Adipocyte (in vitro differentiated cells): Measurements from ENCODE around the gene CFAP53.

Experiments
- DNase-seq: peaks from one replicate; pipeline ENCODE4 v3.0.0-alpha.2; 2015; ENCODE audit warnings: low read depth
- H3K27me3 ChIP-seq: replicated peaks from 2 replicates; pipeline ENCODE4 v1.7.0; 2013; ENCODE audit warnings: mild to moderate bottlenecking, low read length, moderate library complexity; ENCODE audit not compliant: control insufficient read depth, insufficient read depth
- H3K36me3 ChIP-seq: 2 replicates; pipeline ENCODE4 v1.7.0; 2013; ENCODE audit warnings: low read length, mild to moderate bottlenecking, moderate library complexity; ENCODE audit not compliant: control insufficient read depth, insufficient read depth, severe bottlenecking
- H3K4me1 ChIP-seq: 2 replicates; pipeline ENCODE4 v1.7.0; 2013; ENCODE audit warnings: mild to moderate bottlenecking, low read length, moderate library complexity; ENCODE audit not compliant: control insufficient read depth, insufficient read depth
- H3K4me3 ChIP-seq: 2 replicates; pipeline ENCODE4 v1.7.0; 2013; ENCODE audit warnings: mild to moderate bottlenecking, low read length, moderate library complexity
- H3K9ac ChIP-seq: 2 replicates; pipeline ENCODE4 v1.7.0; 2013; ENCODE audit warnings: mild to moderate bottlenecking, low read length, moderate library complexity
- H3K9me3 ChIP-seq: 2 replicates; pipeline ENCODE4 v1.7.0; 2013; ENCODE audit warnings: mild to moderate bottlenecking, low read length, moderate library complexity; ENCODE audit not compliant: control insufficient read depth

CFAP53 gene

DNA sequence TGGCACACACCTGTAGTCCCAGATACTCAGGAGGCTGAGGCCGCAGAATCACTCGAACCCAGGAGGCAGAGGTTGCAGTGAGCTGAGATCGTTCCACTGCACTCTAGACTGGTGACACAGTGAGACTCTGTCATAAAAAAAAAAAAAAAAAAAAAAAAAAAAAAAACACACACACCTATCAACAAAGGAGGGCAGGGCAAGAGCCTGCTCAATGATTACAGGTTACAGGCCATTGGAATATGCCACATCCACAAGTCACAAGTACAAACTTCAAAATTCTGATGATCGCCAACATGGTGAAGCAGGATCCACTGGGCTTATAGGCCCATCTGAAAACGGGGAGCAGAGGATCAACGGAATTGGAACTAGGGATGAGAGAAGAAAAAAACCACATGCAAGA is 77.6 kb downstream of the CFAP53 start:
- Histone ChIP-seq H3K36me3 (no peaks in the 10 kb centered on the region), H3K27me3 (peaks cover 54% of the 10 kb centered on the region), H3K4me3 (no peak overlapping the region), H3K9ac (no peak overlapping the region), H3K9me3 (no peaks in the 10 kb centered on the region), H3K4me1 (no peaks in the 10 kb centered on the region)
- no peak for DNase-seq

GRCh38 chr18:50187659-50188058 is 78.6 kb downstream of the CFAP53 start:
- Histone ChIP-seq H3K36me3 (no peaks in the 10 kb centered on the region), H3K9ac (no peak overlapping the region), H3K4me3 (no peak overlapping the region), H3K27me3 (peaks cover 45% of the 10 kb centered on the region), H3K4me1 (no peaks in the 10 kb centered on the region), H3K9me3 (no peaks in the 10 kb centered on the region)
- DNase-seq: no peak

GRCh38 chr18:50186385-50186784 is 79.9 kb downstream of the CFAP53 start:
- H3K27me3 ChIP-seq: peaks cover 43% of the 10 kb centered on the region
- no peak for DNase-seq
- no peak overlapping the region for H3K9ac ChIP-seq
- no peaks in the 10 kb centered on the region for H3K9me3 ChIP-seq
- no peaks in the 10 kb centered on the region for H3K36me3 ChIP-seq
- H3K4me1 ChIP-seq: no peaks in the 10 kb centered on the region
- H3K4me3 ChIP-seq: no peak overlapping the region

DNA sequence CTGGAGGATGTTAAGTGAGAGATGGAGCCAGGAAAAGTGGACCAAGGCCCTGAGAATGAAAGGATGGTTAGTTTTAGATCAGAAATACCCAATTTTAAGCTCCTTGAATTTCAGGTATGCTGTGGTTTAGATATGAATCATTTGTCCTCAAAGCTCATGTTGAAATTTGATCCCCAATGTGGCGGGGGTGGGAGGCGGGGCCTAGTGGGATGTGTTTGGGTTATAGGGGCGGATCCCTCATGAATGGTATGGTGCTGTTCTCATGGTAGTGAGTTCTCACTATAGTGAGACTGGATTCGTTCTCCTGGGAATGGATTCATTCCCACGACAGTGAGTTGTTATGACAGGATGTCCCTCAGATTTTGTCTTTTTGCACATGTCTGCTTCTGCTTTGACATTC is 82.7 kb downstream of the CFAP53 start:
- Histone ChIP-seq H3K36me3 (no peaks in the 10 kb centered on the region), H3K27me3 (peaks cover 43% of the 10 kb centered on the region), H3K9ac (no peak overlapping the region), H3K4me1 (no peaks in the 10 kb centered on the region), H3K9me3 (no peaks in the 10 kb centered on the region), H3K4me3 (no peak overlapping the region)
- peak; percentile 29 for DNase-seq

DNA sequence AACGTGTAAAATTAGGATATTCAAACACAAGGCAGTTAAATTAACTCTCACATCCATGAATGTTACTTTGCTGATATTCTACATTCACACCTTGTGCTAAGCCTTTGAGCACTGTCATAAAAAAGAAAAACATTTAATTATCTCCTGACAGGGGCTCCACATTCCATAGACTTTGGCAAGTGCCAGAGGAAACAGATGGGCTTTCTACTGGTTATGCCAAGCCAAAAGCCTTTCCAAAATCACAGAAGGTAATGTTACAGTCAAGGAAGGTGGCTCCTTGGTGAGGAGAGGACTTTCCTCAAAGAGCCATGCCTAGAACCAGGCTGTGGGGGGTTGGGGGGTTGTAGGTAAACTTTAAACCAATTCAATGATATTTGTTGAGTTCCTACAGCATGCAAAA is 83.8 kb downstream of the CFAP53 start:
- Histone ChIP-seq H3K9me3 (no peaks in the 10 kb centered on the region), H3K9ac (no peak overlapping the region), H3K27me3 (peaks cover 40% of the 10 kb centered on the region), H3K4me3 (no peak overlapping the region), H3K36me3 (no peaks in the 10 kb centered on the region), H3K4me1 (no peaks in the 10 kb centered on the region)
- DNase-seq: no peak

DNA sequence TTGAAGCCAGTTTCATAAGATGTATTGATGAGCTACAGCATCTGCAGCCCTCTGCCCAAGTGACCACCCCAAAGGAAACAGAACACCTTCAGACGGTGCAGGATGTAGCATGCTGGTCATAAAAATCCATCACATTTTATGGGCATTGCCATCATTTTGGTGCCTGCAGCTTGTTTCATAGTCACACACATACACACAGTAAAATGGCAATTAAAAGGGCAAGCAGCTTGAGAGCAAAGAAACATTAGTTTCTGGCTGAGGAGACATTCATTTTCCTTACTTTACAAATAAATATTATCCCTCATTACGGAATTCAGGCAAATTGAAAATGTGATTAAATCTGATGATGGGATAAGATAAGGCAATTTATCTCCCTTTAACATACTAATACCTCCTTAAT is 84.7 kb downstream of the CFAP53 start:
- H3K9me3 ChIP-seq: no peaks in the 10 kb centered on the region
- DNase-seq: no peak
- H3K27me3 ChIP-seq: peaks cover 46% of the 10 kb centered on the region
- no peaks in the 10 kb centered on the region for H3K4me1 ChIP-seq
- no peaks in the 10 kb centered on the region for H3K36me3 ChIP-seq
- no peak overlapping the region for H3K4me3 ChIP-seq
- H3K9ac ChIP-seq: no peak overlapping the region

- DNase-seq: no peak
- no peak overlapping the region for H3K4me3 ChIP-seq
- no peaks in the 10 kb centered on the region for H3K36me3 ChIP-seq
- no peaks in the 10 kb centered on the region for H3K4me1 ChIP-seq
- peaks cover 46% of the 10 kb centered on the region for H3K27me3 ChIP-seq
- H3K9ac ChIP-seq: no peak overlapping the region
- H3K9me3 ChIP-seq: peaks cover 2% of the 10 kb centered on the region
Observed at GRCh38 chr18:50179465-50179864, 86.8 kb downstream of the CFAP53 start.

DNA sequence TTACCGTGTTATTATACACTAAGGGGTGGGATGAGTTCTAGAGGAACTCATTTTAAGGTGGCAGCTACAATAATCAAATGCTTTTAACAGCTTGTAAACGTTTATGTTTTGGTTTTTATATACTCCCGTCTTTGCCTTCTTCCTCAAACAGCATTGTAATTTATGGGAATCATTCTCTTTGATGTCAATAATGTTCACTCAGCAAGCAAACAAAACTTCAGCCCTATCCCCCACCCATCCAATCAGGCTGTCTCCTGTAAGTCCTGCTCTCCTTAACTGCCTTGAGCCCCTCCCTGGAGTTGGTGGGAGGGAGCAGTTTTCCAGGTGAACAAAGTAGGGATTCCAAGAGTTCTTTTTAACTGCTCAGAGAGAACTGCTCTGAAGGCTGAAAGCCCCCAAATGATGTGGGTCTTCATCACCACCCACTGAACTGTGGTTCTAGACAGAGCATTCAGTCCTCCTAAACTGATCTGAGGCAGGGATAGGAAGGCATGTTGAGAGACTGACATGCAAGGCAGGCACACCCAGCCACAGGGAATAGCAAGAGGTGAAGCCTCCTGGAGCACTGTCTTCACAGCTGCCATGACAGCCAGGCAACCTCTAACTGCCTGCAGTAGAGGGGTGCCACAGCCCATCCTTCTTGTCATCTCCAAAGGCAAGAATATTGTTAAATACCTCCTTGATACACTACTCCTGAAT is 88.9 kb downstream of the CFAP53 start:
- Histone ChIP-seq H3K9me3 (peaks cover 9% of the 10 kb centered on the region), H3K9ac (no peak overlapping the region), H3K36me3 (no peaks in the 10 kb centered on the region), H3K4me3 (no peak overlapping the region), H3K4me1 (no peaks in the 10 kb centered on the region), H3K27me3 (peaks cover 42% of the 10 kb centered on the region)
- no peak for DNase-seq
